CD14-positive monocyte (primary cell): ENCODE data around the gene SSPN. TPM values are rescaled to one million over a fixed set of nuclear protein-coding genes. Genes with fewer than 3 reads are reported as not detected.

Experiments
- DNase-seq, 3 donors: peaks; one replicate each; pipeline ENCODE4 v3.0.0-alpha.2; 2011 to 2022
- H2AFZ ChIP-seq: 2 replicates; pipeline ENCODE4 v1.6.0; 2012; ENCODE audit warnings: mild to moderate bottlenecking, low read depth, low read length, inconsistent platforms; ENCODE audit not compliant: insufficient read depth, poor library complexity, severe bottlenecking
- H3K27ac ChIP-seq, 2 donors: 1 replicate in 1 of 2; 2 replicates in 1 of 2; pipeline ENCODE4 v1.5.1; 2012 to 2013; ENCODE audit warnings: low read length in 2 of 2, control low read depth in 1 of 2, inconsistent platforms in 1 of 2, low read depth in 1 of 2, mild to moderate bottlenecking in 1 of 2
- H3K27me3 ChIP-seq, 2 donors: one replicate each; pipeline versions ENCODE4 v1.6.0 to v1.6.1; 2011 to 2013; ENCODE audit warnings: low read length in 2 of 2; ENCODE audit not compliant: control insufficient read depth in 2 of 2, insufficient read depth in 2 of 2
- H3K36me3 ChIP-seq, 2 donors: replicated peaks in 1 of 2; 1 replicate in 1 of 2; 2 replicates in 1 of 2; pipeline versions ENCODE4 v1.5.1 to v1.6.1; 2012 to 2013; ENCODE audit warnings: low read length in 2 of 2, control low read depth in 1 of 2, inconsistent platforms in 1 of 2, mild to moderate bottlenecking in 1 of 2; ENCODE audit not compliant: insufficient read depth in 2 of 2, control insufficient read depth in 1 of 2
- H3K4me1 ChIP-seq, 2 donors: 1 replicate in 1 of 2; 2 replicates in 1 of 2; pipeline versions ENCODE4 v1.5.1 to v1.6.1; 2012 to 2013; ENCODE audit warnings: low read length in 2 of 2, control low read depth in 1 of 2, inconsistent platforms in 1 of 2, mild to moderate bottlenecking in 1 of 2, moderate library complexity in 1 of 2; ENCODE audit not compliant: insufficient read depth in 2 of 2, control insufficient read depth in 1 of 2
- H3K4me2 ChIP-seq: replicated peaks from 2 replicates; pipeline ENCODE3; 2012; ENCODE audit warnings: low read length, moderate library complexity, mild to moderate bottlenecking; ENCODE audit not compliant: poor library complexity, severe bottlenecking; ENCODE audit errors: extremely low read depth
- H3K4me3 ChIP-seq, 3 experiments: fragments of 200-600 bp in 1 of 3; sonication (generic) in 1 of 3; replicated peaks in 1 of 3; 1 replicate in 2 of 3; 2 replicates in 1 of 3; pipeline ENCODE4 v1.5.1; 2011 to 2013; ENCODE audit warnings: low read length in 3 of 3, mild to moderate bottlenecking in 3 of 3, control low read depth in 2 of 3, low read depth in 2 of 3, inconsistent platforms in 1 of 3, moderate library complexity in 1 of 3
- H3K79me2 ChIP-seq: 2 replicates; pipeline ENCODE4 v1.6.0; 2012; ENCODE audit warnings: mild to moderate bottlenecking, control low read depth, inconsistent platforms, low read length, moderate library complexity; ENCODE audit not compliant: insufficient read depth
- H3K9ac ChIP-seq: 2 replicates; pipeline ENCODE4 v1.6.0; 2017; ENCODE audit warnings: low read length, mild to moderate bottlenecking; ENCODE audit not compliant: insufficient read depth, poor library complexity, severe bottlenecking
- H3K9me3 ChIP-seq, 2 donors: replicated peaks in 1 of 2; 1 replicate in 1 of 2; 2 replicates in 1 of 2; pipeline versions ENCODE4 v1.5.1 to v1.6.1; 2012 to 2013; ENCODE audit warnings: low read length in 2 of 2, control low read depth in 1 of 2; ENCODE audit not compliant: control insufficient read depth in 1 of 2, insufficient read depth in 1 of 2
- H4K20me1 ChIP-seq: 2 replicates; pipeline ENCODE4 v1.6.0; 2012; ENCODE audit warnings: mild to moderate bottlenecking, low read length, control low read depth, moderate library complexity; ENCODE audit not compliant: insufficient read depth
- H3K27ac Mint-ChIP-seq, 7 donors: one replicate each; pipeline ENCODE4 v1.8.0; 2020; ENCODE audit warnings: mild to moderate bottlenecking in 7 of 7, mixed read lengths in 7 of 7, moderate library complexity in 6 of 7, inconsistent platforms in 2 of 7
- H3K27me3 Mint-ChIP-seq, 3 donors: one replicate each; pipeline ENCODE4 v1.8.0; 2021 to 2022; ENCODE audit warnings: low read depth in 3 of 3, mild to moderate bottlenecking in 3 of 3, mixed read lengths in 3 of 3, moderate library complexity in 3 of 3, inconsistent platforms in 1 of 3
- H3K36me3 Mint-ChIP-seq, 2 donors: one replicate each; pipeline ENCODE4 v1.8.0; 2020; ENCODE audit warnings: mixed read lengths in 2 of 2, inconsistent platforms in 1 of 2, mild to moderate bottlenecking in 1 of 2
- H3K4me1 Mint-ChIP-seq: one replicate; pipeline ENCODE4 v1.8.0; 2020; ENCODE audit warnings: mild to moderate bottlenecking, mixed read lengths
- H3K4me3 Mint-ChIP-seq, 2 donors: one replicate each; pipeline ENCODE4 v1.8.0; 2020; ENCODE audit warnings: mild to moderate bottlenecking in 2 of 2, mixed read lengths in 2 of 2, moderate library complexity in 1 of 2
- H3K9me3 Mint-ChIP-seq, 7 donors: one replicate each; pipeline ENCODE4 v1.8.0; 2020 to 2022; ENCODE audit warnings: mixed read lengths in 7 of 7, mild to moderate bottlenecking in 6 of 7, moderate library complexity in 6 of 7, inconsistent platforms in 2 of 7
- CTCF ChIP-seq: fragments of 200-600 bp; IDR thresholded peaks from one replicate; pipeline ENCODE4 v1.8.0; 2022; ENCODE audit warnings: antibody characterized with exemption, mild to moderate bottlenecking
- WGBS: methylation state at CpG from one replicate; pipeline ENCODE4 v1.1.5; 2013; ENCODE audit warnings: missing lambda C conversion rate; ENCODE audit not compliant: insufficient coverage; 5-methylcytosine and 5-hydroxymethylcytosine counted together
- intact Hi-C, 2 donors: fragments of 100-400 bp; cut with micrococcal nuclease; formaldehyde crosslinking; loops; one replicate each; pipeline versions ENCODE4 v1.15.0 to v1.15.1; 2023
- polyA plus RNA-seq, 3 donors: library from polyadenylated mRNA; depleted of rRNA in 1 of 3; unstranded in 2 of 3; stranded (reverse) in 1 of 3; fragments of 300-500 nt in 2 of 3; fragments of >200 nt in 1 of 3; fragmentation: Illumina TruSeq in 2 of 3; gene quantifications; 1 replicate in 2 of 3; 2 replicates in 1 of 3; pipeline ENCODE4 v1.2.3, GENCODE V29; 2012 to 2021

Gene SSPN
- polyA plus RNA-seq, 3 donors = 0.15 TPM; not detected in 2

GRCh38 chr12:26149968-26150500 lies 45.3 kb upstream of the SSPN start:
- no peak for DNase-seq
- no peaks in the 10 kb centered on the region for H3K9me3 Mint-ChIP-seq
- Histone ChIP-seq H3K4me2 (no peak overlapping the region), H3K27ac (no peak overlapping the region), H3K9me3 (no peaks in the 10 kb centered on the region), H3K9ac (no peak overlapping the region), H4K20me1 (no peaks in the 10 kb centered on the region), H2AFZ (no peak overlapping the region), H3K4me1 (peaks cover 0 to 2% of the 10 kb centered on the region in 2 donors), H3K4me3 (no peak overlapping the region), H3K79me2 (no peaks in the 10 kb centered on the region), H3K27me3 (no peaks in the 10 kb centered on the region), H3K36me3 (no peaks in the 10 kb centered on the region)
- TF ChIP-seq CTCF = no peak
- no CpG with 5 or more reads among the region's 5 CpGs for WGBS
- no peak overlapping the region for H3K27ac Mint-ChIP-seq
- no peaks in the 10 kb centered on the region for H3K27me3 Mint-ChIP-seq
- H3K4me1 Mint-ChIP-seq = no peaks in the 10 kb centered on the region
- no peak overlapping the region for H3K4me3 Mint-ChIP-seq
- intact Hi-C loops = no loop called here
- no peaks in the 10 kb centered on the region for H3K36me3 Mint-ChIP-seq

- no peaks in the 10 kb centered on the region for H3K27me3 ChIP-seq
- WGBS = 29% methylated on average over 1 of the region's 2 CpGs
- no peaks in the 10 kb centered on the region for H3K79me2 ChIP-seq
- no peak overlapping the region for H2AFZ ChIP-seq
- Mint-ChIP-seq H3K27me3 (no peaks in the 10 kb centered on the region), H3K4me1 (no peaks in the 10 kb centered on the region), H3K27ac (no peak overlapping the region), H3K9me3 (no peaks in the 10 kb centered on the region), H3K36me3 (no peaks in the 10 kb centered on the region), H3K4me3 (no peak overlapping the region)
- no peak overlapping the region for H3K4me2 ChIP-seq
- H3K4me3 ChIP-seq = no peak overlapping the region
- H3K4me1 ChIP-seq = peaks cover 0 to 2% of the 10 kb centered on the region in 2 donors
- no peaks in the 10 kb centered on the region for H4K20me1 ChIP-seq
- H3K9me3 ChIP-seq = no peaks in the 10 kb centered on the region
- no peak for TF ChIP-seq CTCF
- H3K27ac ChIP-seq = no peak overlapping the region
- intact Hi-C loops = no loop called here
- DNase-seq = no peak
- no peak overlapping the region for H3K9ac ChIP-seq
- no peaks in the 10 kb centered on the region for H3K36me3 ChIP-seq
Observed at GRCh38 chr12:26150736-26151450, 44.5 kb upstream of the SSPN start.
